Right lobe of liver (tissue), 4 donors: Measurements from ENCODE around the gene C20orf144.

ENCODE experiments used
- POLR2A ChIP-seq: fragments of 450-650 bp; IDR thresholded peaks from one replicate; pipeline ENCODE4 v1.6.1; 2017; ENCODE audit warnings: antibody characterized with exemption, mild to moderate bottlenecking
- TF ChIP-seq, protein P1 (sequence below), 4 donors: fragments of 200-600 bp in 3 of 4; fragments of 450-650 bp in 1 of 4; IDR thresholded peaks; one replicate each; pipeline versions ENCODE4 v1.5.1 to v1.8.0; 2016 to 2022; ENCODE audit warnings: antibody characterized with exemption in 4 of 4, mild to moderate bottlenecking in 2 of 4
- donor health status: DM: no; HTN: no; CAD: no.
- donor health status: DM: no; HTN: no; CAD: no.
- donor health status: DM: no; HTN: yes; CAD: no.

- TF ChIP-seq, protein P1, sequence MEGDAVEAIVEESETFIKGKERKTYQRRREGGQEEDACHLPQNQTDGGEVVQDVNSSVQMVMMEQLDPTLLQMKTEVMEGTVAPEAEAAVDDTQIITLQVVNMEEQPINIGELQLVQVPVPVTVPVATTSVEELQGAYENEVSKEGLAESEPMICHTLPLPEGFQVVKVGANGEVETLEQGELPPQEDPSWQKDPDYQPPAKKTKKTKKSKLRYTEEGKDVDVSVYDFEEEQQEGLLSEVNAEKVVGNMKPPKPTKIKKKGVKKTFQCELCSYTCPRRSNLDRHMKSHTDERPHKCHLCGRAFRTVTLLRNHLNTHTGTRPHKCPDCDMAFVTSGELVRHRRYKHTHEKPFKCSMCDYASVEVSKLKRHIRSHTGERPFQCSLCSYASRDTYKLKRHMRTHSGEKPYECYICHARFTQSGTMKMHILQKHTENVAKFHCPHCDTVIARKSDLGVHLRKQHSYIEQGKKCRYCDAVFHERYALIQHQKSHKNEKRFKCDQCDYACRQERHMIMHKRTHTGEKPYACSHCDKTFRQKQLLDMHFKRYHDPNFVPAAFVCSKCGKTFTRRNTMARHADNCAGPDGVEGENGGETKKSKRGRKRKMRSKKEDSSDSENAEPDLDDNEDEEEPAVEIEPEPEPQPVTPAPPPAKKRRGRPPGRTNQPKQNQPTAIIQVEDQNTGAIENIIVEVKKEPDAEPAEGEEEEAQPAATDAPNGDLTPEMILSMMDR (IDR thresholded peaks at IDR 0.05) = no peak
- TF ChIP-seq POLR2A = no peak
These were observed 19.7 kb downstream of the C20orf144 start for GRCh38 chr20:33681728-33682353.
